Activated gamma-delta T cell treated with anti-CD3 and anti-CD28 coated beads, Interleukin-2, amount 50 U/mL, for 16 hours (primary cell): Measurements from ENCODE around the gene GCK.

Experiments
- DNase-seq: peaks from one replicate; pipeline ENCODE4 v3.0.0-alpha.2; 2020; ENCODE audit warnings: low read depth

The GCK gene

GRCh38 chr7:44222776-44223261 is 33.6 kb upstream of the GCK start:
- no peak for DNase-seq

DNA sequence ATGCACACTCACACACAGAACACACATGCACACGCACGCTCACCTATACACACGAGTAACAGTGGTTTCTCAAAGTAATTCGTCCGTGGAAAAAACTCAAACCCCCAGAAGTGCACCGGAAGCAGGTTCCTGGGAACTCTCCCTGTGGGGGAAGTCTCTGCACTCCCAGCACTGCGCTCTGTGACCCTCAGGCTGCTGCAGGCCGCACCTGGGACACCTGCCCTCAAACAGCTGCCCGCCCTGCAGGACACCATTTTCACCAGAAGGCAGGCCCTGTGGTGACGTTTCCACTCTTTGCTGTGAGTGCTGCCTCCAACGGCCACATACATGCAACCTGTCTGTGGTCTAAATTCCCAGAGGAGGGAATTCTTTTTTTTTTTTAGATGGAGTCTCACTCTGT is 32.8 kb upstream of the GCK start:
- DNase-seq: no peak

- no peak for DNase-seq
Observed at GRCh38 chr7:44221231-44221791, 32.1 kb upstream of the GCK start.

- DNase-seq: no peak
Observed at GRCh38 chr7:44220358-44221112, 31.3 kb upstream of the GCK start.

DNA sequence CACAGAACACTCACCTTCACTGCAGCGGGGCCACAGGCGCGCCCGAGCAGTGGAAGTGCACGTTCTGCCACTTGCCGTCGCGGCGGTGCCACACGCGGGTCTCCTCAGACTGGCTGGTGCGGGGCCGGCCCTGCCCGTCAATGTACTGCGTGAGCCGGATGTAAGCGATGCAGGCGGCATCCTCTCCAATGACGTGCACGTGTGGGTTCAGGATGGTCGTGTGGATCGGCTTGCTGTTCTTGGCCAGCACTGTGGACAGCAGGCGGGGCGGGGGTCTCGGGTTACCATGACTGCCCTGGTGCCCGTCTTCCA is 30.8 kb upstream of the GCK start:
- no peak for DNase-seq

DNA sequence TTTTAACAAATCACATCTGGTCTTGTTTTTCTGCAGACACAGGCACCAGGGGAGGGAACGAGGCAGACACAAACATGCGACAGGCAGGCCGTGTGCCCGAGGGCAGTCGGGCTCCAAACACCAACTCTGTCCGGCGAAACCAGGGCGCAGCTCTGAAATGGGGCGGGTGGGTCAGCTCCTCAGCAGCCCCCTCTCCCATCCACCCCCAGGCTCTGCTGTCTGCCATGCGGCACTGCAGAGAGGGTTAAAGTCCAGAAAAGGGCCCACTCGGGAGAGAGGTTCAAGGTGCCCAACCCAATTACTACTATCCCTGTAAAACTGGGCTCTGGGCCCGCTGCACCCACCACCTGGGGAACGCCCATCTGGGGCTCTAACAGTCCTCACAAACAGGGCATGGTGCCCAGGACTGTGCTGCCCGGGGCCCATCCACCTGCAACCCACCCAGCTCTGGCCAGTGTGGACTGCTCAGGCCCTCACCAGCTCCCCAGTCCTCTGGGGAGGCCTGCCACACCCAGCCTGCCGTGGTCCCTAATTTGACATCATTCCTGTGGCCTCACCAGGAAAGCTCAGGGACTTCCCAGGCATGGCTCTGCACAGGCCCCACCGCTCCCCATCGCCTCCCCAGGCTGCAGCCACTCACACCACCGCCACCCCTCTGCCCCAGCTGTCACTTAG is 30.3 kb upstream of the GCK start:
- DNase-seq: no peak

- DNase-seq: no peak
Observed at GRCh38 chr7:44218418-44219201, 29.4 kb upstream of the GCK start.

DNA sequence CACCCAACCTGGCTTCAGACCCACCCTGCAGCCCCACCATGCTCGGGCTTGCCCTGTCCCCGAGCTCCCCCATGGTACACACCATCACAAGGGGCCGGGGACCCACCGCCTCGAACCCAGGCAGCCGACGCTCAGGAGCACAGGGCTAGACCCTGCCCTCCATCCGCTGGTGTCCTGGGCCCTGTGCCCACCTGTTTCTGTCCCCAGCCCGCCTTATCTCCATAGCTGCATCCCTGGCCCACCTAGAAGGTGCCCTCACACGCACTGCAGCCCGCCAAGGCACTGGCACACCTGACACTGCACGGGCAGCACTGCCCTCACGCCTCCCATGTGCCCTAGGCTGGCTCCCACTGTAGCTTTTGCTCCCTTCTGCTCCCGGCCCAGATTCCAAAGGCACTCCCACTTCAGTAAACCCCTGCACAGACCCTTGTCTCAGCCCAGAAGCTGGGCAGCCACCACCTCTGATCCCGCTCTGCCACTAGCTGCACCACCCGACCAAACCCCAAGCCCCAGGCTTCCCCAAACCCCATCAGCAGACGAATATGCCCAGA is 28.7 kb upstream of the GCK start:
- DNase-seq: no peak

GRCh38 chr7:44217223-44217714 is 28.0 kb upstream of the GCK start:
- DNase-seq: no peak

DNA sequence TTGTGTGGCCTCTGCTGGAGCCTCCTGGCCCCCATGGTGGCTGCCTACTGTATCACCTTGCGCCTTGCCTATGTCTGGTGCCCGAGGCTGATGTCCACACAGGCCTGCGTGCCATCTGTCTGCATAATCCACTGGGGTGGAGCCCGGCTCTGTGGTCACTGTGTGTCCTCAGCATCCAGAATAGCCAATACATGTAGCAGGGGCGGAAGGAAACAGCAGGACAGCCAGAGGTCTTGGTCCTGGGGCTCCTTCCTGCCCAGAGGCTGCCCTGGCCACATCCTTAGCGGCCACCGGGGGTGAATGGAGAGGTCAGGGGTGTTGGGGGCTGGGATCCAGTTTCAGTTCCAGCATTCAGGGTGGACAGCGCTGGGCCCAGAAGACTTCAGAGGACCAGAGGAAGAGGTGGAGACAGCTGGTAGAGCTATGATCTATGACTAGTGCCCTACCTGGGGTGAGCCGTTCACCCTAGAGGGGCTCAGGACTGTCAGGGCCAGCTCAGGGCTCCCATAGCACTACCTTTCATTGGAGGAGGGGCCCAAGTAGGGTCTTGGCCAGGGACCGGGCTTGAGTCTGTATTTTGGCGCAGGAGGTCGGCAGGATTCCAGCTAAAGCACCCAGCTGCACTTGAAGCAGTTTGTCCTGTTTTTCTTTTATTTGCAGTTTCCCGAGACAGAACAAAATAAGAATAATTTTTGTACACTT is 27.4 kb upstream of the GCK start:
- DNase-seq: no peak

GRCh38 chr7:44216019-44216418 is 26.8 kb upstream of the GCK start:
- DNase-seq: no peak

GRCh38 chr7:44215531-44215930 is 26.3 kb upstream of the GCK start:
- no peak for DNase-seq

DNA sequence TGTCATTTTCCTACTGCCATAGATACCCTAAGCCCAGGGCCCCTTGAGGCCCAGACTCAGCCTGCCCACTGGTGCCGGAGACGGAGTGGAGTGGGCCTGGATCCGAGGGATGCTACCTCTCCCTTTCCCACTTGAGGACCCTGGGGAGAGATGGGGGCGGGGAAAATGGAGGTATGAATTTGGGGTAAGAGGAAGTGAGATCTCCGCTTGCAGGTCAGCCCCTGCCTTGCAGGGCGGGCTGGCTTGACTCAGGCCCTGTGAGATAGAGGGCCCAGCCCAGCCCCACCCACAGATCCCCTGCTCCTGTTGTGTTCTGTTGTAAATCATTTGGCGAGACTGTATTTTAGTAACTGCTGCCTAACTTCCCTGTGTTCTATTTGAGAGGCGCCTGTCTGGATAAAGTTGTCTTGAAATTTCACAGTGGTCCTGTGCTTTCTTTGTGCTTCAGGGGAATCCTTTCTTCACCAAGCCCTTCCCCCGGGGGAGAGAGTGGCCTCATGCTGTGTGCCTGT is 24.7 kb upstream of the GCK start:
- DNase-seq: no peak

- no peak for DNase-seq
Observed at GRCh38 chr7:44213206-44213876, 24.1 kb upstream of the GCK start.

- no peak for DNase-seq
Observed at GRCh38 chr7:44212581-44213184, 23.4 kb upstream of the GCK start.

DNA sequence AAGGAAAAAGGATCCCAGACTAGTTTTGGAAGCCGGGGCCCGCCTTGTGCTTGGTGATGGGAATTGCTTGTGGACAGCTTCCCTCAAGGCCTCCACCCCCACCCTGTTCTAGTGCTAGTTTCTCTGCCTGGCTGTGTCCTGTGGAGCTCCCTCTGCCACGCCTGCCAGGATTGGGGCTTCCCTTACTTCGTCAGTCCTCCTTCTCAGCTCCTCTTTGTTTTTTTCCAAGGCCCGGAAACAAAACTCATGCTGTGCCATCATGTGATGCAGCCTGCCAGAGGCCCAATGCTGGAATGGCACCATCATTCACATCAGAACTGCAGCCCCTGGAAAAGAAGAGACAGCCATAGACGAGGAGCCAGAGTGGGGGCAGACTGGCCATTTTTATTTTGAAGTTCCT is 22.8 kb upstream of the GCK start:
- DNase-seq: no peak

- DNase-seq: no peak
Observed at GRCh38 chr7:44211126-44211675, 22.0 kb upstream of the GCK start.

- no peak for DNase-seq
Observed at GRCh38 chr7:44210107-44210506, 20.9 kb upstream of the GCK start.

- no peak for DNase-seq
Observed at GRCh38 chr7:44208085-44208484, 18.8 kb upstream of the GCK start.

GRCh38 chr7:44206008-44206407 is 16.8 kb upstream of the GCK start:
- no peak for DNase-seq
